ENCODE measurements around the gene TRIM28.

Gene TRIM28

DNA sequence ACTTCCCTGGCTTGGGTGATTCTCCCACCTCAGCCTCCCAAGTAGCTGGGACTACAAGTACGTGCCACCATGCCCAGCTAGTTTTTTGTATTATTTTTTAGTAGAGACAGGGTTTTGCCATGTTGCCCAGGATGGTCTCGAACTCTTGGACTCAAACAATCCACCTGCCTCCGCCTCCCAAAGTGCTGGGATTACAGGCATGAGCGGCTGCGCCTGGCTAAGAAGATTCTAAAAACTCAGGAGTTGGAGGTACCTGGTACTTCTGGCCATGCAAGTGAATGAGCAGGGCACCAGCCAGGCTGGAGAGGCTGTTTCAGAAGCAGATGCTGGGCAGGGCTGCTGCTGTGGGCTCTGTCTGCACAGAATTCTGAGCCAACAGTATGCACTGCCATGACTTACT lies 23.1 kb downstream of the TRIM28 start:
- H2AFZ ChIP-seq (ENCODE audit: low read depth, low read length), result no peak overlapping the region
- no peaks in the 10 kb centered on the region for H3K27me3 ChIP-seq (ENCODE audit: insufficient read depth, low read length, poor library complexity)
- TF ChIP-seq EZH2 (IDR thresholded peaks at IDR 0.05; ENCODE audit: borderline replicate concordance, low read depth, low read length, severe bottlenecking), result no peak
- TF ChIP-seq CTCF (IDR thresholded peaks at IDR 0.05; ENCODE audit: borderline replicate concordance, extremely low read depth, low read length, poor library complexity, severe bottlenecking), result no peak
- no peak overlapping the region for H3K4me2 ChIP-seq (ENCODE audit: insufficient read depth, low read length)
- ATAC-seq (ENCODE audit: insufficient read depth, low read depth) (no peak), DNase-seq (peak; percentile 2)
- no peak overlapping the region for H3K4me3 ChIP-seq (ENCODE audit: low read depth in 1 of 2, low read length in 2 of 2)
- peaks cover 9% of the 10 kb centered on the region for H3K4me1 ChIP-seq (ENCODE audit: insufficient read depth, low read length)
- H3K36me3 ChIP-seq (ENCODE audit: insufficient read depth, low read length), result peaks cover 43% of the 10 kb centered on the region
- H4K20me1 ChIP-seq (ENCODE audit: insufficient read depth, low read length), result 0 out of 2 replicates have a peak, but pooled peaks cover 5% of the 10 kb centered on the region
- no peaks in the 10 kb centered on the region for H3K9me3 ChIP-seq (ENCODE audit: insufficient read depth, low read length, severe bottlenecking)
- no peak overlapping the region for H3K9ac ChIP-seq (ENCODE audit: low read depth, low read length)
- no peak overlapping the region for H3K27ac ChIP-seq (ENCODE audit: low read length)
- H3K79me2 ChIP-seq (ENCODE audit: insufficient read depth, low read length), result peaks cover 16% of the 10 kb centered on the region

DNA sequence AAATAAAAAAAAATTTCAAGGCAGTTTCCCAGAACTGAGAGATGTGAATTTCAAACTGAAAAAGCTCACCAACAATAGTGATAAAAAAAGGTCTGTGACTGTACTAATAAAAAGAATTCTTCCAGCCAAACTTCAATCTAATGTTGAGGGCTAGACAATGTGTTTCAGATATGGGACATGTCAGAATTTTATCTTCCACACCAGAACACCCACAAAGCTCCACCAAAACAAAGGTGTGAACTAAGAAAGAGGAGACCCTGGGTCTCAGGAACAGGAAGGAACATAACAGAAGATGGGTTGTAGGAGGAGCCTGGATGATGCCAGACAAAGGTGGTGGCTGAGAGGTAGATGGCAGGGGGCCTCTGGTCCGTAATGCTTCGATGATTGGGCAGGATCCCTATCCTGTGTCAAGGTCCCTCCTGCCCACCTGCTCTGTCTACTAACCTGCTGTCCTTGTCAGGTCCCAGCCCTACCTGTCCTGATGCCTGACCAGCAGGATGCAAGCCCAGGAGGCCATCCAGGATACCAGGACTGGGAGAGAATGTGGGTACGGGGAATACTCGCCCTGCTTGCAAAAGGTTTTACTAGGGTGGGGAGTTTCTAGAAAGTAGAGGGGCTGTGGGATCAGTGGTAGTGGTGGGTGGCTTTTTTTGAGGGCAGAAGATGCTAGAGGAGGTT lies 24.7 kb downstream of the TRIM28 start:
- no peak for ATAC-seq (ENCODE audit: insufficient read depth, low read depth)
- Histone ChIP-seq H3K9ac (ENCODE audit: low read depth, low read length) (no peak overlapping the region; the same call in 1 of the 2 replicates), H3K9me3 (ENCODE audit: insufficient read depth, low read length, severe bottlenecking) (no peaks in the 10 kb centered on the region), H3K79me2 (ENCODE audit: insufficient read depth, low read length) (peaks cover 10% of the 10 kb centered on the region), H3K27ac (ENCODE audit: low read length) (no peak overlapping the region), H3K4me3 (ENCODE audit: low read depth in 1 of 2, low read length in 2 of 2) (no peak overlapping the region), H3K4me2 (ENCODE audit: insufficient read depth, low read length) (no peak overlapping the region), H3K36me3 (ENCODE audit: insufficient read depth, low read length) (peaks cover 33% of the 10 kb centered on the region), H2AFZ (ENCODE audit: low read depth, low read length) (no peak overlapping the region), H4K20me1 (ENCODE audit: insufficient read depth, low read length) (0 out of 2 replicates have a peak, but pooled peaks cover 5% of the 10 kb centered on the region), H3K4me1 (ENCODE audit: insufficient read depth, low read length) (peaks cover 17% of the 10 kb centered on the region), H3K27me3 (ENCODE audit: insufficient read depth, low read length, poor library complexity) (no peaks in the 10 kb centered on the region)
- peak; percentile 3 for DNase-seq
- TF ChIP-seq CTCF (IDR thresholded peaks at IDR 0.05; ENCODE audit: borderline replicate concordance, extremely low read depth, low read length, poor library complexity, severe bottlenecking), result no peak
- TF ChIP-seq EZH2 (IDR thresholded peaks at IDR 0.05; ENCODE audit: borderline replicate concordance, low read depth, low read length, severe bottlenecking), result no peak

DNA sequence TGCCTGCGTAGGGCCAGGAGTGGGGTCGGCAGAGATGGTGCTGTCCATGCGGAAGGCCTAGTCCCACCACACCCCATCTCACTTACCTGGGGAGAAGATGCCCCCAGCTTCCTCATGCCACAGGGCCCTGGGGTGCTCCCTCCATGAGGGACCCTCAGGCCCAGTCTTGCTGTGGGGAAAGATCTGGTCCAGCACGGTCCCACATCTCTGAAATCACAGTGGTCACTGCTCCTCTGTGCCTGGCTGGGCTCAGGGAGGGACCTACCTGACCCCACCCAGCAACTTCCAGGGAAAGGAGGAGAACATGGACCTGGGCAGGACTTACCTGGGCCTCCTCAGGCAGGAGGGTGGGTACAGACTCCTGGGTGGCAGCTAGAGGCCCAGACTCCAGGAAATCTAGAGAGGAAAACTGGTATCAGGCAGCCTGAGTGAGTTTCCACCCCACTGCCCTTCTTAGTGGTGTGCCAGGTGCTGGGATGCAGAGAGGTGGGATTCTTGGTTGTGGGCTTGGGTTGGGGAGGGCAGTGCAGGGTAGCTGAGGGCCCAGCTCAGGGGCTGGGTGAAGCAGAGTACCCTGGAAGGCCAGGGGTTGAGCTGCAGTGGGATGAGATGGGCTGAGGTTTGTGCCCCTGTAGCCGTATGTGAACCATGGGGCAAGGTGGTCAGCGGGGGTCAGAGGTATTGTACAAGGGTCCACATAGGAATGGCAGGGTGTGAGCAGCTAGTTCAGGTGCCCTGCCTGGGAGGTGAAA lies 25.5 kb downstream of the TRIM28 start:
- ATAC-seq (ENCODE audit: insufficient read depth, low read depth), result no peak
- no peak overlapping the region for H3K4me3 ChIP-seq (ENCODE audit: low read depth in 1 of 2, low read length in 2 of 2)
- peaks cover 33% of the 10 kb centered on the region for H3K36me3 ChIP-seq (ENCODE audit: insufficient read depth, low read length)
- peak; percentile 5 for DNase-seq
- no peaks in the 10 kb centered on the region for H3K9me3 ChIP-seq (ENCODE audit: insufficient read depth, low read length, severe bottlenecking)
- TF ChIP-seq CTCF (IDR thresholded peaks at IDR 0.05; ENCODE audit: borderline replicate concordance, extremely low read depth, low read length, poor library complexity, severe bottlenecking) (no peak), EZH2 (IDR thresholded peaks at IDR 0.05; ENCODE audit: borderline replicate concordance, low read depth, low read length, severe bottlenecking) (no peak)
- 0 out of 2 replicates have a peak, but pooled peaks cover 5% of the 10 kb centered on the region for H4K20me1 ChIP-seq (ENCODE audit: insufficient read depth, low read length)
- H3K27me3 ChIP-seq (ENCODE audit: insufficient read depth, low read length, poor library complexity), result no peaks in the 10 kb centered on the region
- no peak overlapping the region for H3K4me2 ChIP-seq (ENCODE audit: insufficient read depth, low read length)
- peaks cover 24% of the 10 kb centered on the region for H3K4me1 ChIP-seq (ENCODE audit: insufficient read depth, low read length)
- H3K79me2 ChIP-seq (ENCODE audit: insufficient read depth, low read length), result peaks cover 10% of the 10 kb centered on the region
- H3K9ac ChIP-seq (ENCODE audit: low read depth, low read length), result no peak overlapping the region
- no peak overlapping the region for H2AFZ ChIP-seq (ENCODE audit: low read depth, low read length)
- H3K27ac ChIP-seq (ENCODE audit: low read length), result no peak overlapping the region
